Peyer's patch (tissue), 4 donors: Measurements from ENCODE around the gene PTTG1IP. TPM values are rescaled to one million over a fixed set of nuclear protein-coding genes. Genes with fewer than 3 reads are reported as not detected.

ENCODE experiments used
- DNase-seq, 3 donors: peaks; one replicate each; pipeline ENCODE4 v3.0.0-alpha.2; 2017 to 2019
- H3K27ac ChIP-seq, 4 donors: fragments of 200-600 bp; sonication (generic); one replicate each; pipeline ENCODE4 v1.5.1; 2016 to 2019
- H3K27me3 ChIP-seq, 2 donors: fragments of 200-600 bp; sonication (generic); one replicate each; pipeline ENCODE4 v1.5.1; 2019
- H3K36me3 ChIP-seq, 3 donors: fragments of 200-600 bp; sonication (generic); one replicate each; pipeline ENCODE4 v1.5.1; 2016 to 2019
- H3K4me1 ChIP-seq, 4 donors: fragments of 200-600 bp; sonication (generic); one replicate each; pipeline ENCODE4 v1.5.1; 2016 to 2019
- H3K4me3 ChIP-seq, 4 donors: fragments of 200-600 bp; sonication (generic); 1 replicate in 3 of 4; 2 replicates in 1 of 4; pipeline ENCODE4 v1.5.1; 2016 to 2019; ENCODE audit warnings: mild to moderate bottlenecking in 1 of 4
- H3K9me3 ChIP-seq, 4 donors: fragments of 200-600 bp; sonication (generic); one replicate each; pipeline ENCODE4 v1.5.1; 2016 to 2019; ENCODE audit warnings: mild to moderate bottlenecking in 1 of 4
- POLR2A ChIP-seq, 2 donors: fragments of 450-650 bp; IDR thresholded peaks; one replicate each; pipeline ENCODE4 v1.5.1; 2017; ENCODE audit warnings: antibody characterized with exemption in 2 of 2, mild to moderate bottlenecking in 2 of 2, moderate library complexity in 2 of 2
- total RNA-seq, 4 donors: library from RNA; depleted of rRNA; stranded (reverse); fragments of >200 nt; gene quantifications; one replicate each; pipeline ENCODE4 v1.1.0, GENCODE V29; 2016
- TF ChIP-seq, protein P1 (sequence below), 6 experiments: fragments of 450-650 bp in 4 of 6; fragments of 200-600 bp in 2 of 6; sonication (generic) in 1 of 6; IDR thresholded peaks; one replicate each; pipeline ENCODE4 v1.5.1; 2017 to 2019; ENCODE audit warnings: antibody characterized with exemption in 6 of 6, mild to moderate bottlenecking in 3 of 6, moderate library complexity in 1 of 6

The PTTG1IP gene
- total RNA-seq, 4 donors from 2014 or later: 69.3 to 495 (median 390) TPM

GRCh38 chr21:44838951-44839350, 34.5 kb downstream of the PTTG1IP start:
- Histone ChIP-seq H3K4me3 (no peak overlapping the region), H3K27ac (no peak overlapping the region), H3K27me3 (no peaks in the 10 kb centered on the region), H3K36me3 (no peaks in the 10 kb centered on the region), H3K4me1 (no peaks in the 10 kb centered on the region), H3K9me3 (no peaks in the 10 kb centered on the region)
- DNase-seq: peak in 1 of 3 donors; percentile 8
- TF ChIP-seq, protein P1, sequence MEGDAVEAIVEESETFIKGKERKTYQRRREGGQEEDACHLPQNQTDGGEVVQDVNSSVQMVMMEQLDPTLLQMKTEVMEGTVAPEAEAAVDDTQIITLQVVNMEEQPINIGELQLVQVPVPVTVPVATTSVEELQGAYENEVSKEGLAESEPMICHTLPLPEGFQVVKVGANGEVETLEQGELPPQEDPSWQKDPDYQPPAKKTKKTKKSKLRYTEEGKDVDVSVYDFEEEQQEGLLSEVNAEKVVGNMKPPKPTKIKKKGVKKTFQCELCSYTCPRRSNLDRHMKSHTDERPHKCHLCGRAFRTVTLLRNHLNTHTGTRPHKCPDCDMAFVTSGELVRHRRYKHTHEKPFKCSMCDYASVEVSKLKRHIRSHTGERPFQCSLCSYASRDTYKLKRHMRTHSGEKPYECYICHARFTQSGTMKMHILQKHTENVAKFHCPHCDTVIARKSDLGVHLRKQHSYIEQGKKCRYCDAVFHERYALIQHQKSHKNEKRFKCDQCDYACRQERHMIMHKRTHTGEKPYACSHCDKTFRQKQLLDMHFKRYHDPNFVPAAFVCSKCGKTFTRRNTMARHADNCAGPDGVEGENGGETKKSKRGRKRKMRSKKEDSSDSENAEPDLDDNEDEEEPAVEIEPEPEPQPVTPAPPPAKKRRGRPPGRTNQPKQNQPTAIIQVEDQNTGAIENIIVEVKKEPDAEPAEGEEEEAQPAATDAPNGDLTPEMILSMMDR (IDR thresholded peaks at IDR 0.05): no peak
- TF ChIP-seq POLR2A (IDR thresholded peaks at IDR 0.05): no peak

DNA sequence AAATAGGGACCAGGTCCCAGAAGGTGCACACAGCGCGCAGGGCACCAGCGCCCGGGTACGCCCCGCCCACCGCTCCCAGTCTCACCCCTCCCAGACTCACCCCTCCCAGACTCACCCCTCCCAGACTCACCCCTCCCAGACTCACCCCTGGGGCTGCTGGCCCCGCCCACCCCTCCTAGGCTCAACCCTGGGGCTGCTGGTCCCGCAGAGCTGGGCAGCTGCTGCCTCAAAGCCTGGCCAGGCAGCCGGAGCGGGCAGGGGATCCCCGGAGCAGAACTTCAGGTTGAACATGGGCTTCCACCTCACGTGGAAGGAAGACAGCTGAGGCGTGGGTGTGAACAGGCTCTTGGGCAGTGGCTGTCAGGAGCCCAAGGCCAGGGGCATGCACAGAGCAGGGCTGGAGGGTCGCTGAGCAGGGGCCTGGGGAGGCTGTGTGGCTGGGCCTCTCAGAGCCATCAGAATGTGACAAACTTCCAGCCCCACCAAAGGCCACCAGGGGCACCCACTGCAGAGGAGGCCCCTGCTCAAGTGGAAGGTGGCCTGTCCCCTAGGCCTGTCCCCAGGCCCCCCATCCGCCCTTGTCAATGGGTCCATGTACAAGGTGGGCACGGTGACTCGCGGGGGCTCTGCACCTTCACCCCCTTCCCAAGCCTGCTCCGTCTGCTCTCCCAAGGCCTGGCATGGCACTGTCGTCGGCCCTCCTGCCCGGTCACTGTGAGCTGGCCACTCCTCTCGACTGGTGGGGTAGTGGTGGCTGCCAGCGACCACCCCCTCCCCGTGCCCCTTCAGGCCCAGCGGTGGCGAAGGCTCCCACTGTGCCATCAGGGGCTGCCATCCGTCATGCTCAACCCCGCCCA, 35.2 kb downstream of the PTTG1IP start:
- H3K9me3 ChIP-seq: no peaks in the 10 kb centered on the region
- no peaks in the 10 kb centered on the region for H3K36me3 ChIP-seq
- no peaks in the 10 kb centered on the region for H3K4me1 ChIP-seq
- no peak for TF ChIP-seq POLR2A (IDR thresholded peaks at IDR 0.05)
- TF ChIP-seq, protein P1 (IDR thresholded peaks at IDR 0.05): no peak
- no peak overlapping the region for H3K27ac ChIP-seq
- no peak overlapping the region for H3K4me3 ChIP-seq
- peak in 2 of 3 donors; percentile 42 to 46 for DNase-seq
- H3K27me3 ChIP-seq: no peaks in the 10 kb centered on the region

DNA sequence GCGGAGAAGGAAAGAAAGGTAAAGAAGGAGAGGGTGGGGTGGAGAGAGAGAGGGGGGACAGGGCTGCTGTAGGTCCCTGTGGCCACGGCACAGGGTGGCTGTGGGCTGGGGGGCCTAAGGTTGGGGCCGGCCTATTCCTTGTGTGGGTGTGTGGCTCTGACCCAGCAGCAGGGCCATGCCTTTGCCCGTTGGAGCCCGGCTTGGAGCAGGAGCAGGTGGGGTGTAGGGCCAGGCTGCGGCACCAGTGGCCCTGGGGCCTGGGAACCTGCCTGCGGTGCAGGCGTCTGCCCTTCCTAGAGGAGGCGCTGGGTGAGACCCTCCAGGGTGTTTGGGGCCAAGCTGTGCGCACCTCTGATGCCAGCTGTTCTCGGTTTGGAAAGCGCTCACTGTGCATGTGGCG, 36.0 kb downstream of the PTTG1IP start:
- Histone ChIP-seq H3K4me3 (no peak overlapping the region), H3K36me3 (no peaks in the 10 kb centered on the region), H3K27me3 (no peaks in the 10 kb centered on the region), H3K9me3 (no peaks in the 10 kb centered on the region), H3K27ac (no peak overlapping the region), H3K4me1 (no peaks in the 10 kb centered on the region)
- no peak for TF ChIP-seq POLR2A (IDR thresholded peaks at IDR 0.05)
- TF ChIP-seq, protein P1 (IDR thresholded peaks at IDR 0.05): no peak
- peak in 1 of 3 donors; percentile 39 for DNase-seq

DNA sequence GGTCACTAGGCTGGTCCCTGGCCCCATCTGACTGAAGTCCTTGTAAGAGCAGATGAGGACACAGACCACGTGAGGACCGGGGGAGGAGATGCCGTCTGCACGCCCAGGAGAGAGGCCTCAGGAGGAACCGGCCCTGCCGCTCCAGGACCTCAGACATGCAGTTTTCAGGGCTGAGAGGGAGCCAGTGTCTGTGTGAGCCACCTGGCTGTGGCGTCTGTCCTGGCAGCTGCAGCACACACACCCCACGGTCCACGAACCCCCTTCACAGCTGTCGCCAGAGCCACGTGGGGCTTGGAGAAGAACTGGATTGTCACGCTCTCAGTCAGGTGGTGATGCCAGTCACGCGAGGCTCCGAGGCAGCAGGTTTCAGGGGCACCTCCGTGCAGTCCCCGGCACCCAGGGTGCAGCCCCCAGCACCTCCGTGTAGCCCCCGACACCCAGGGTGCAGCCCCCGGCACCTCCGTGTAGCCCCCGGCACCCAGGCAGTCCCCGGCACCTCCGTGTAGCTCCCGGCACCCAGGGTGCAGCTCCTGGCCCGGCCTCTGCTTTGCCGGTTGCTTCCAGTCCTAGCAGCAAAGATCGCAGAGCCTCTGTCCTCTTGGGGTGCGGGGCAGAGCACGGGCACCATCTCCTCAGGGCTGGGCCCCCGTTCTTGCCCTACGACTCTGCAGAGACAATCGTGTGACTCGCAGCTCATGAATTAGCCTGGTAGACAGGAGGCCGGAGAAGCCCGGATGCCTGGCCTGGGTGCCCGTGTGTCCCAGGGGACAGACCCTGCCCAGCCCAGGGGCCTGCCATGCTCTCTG, 36.6 kb downstream of the PTTG1IP start:
- TF ChIP-seq, protein P1 (IDR thresholded peaks at IDR 0.05): no peak
- no peak for TF ChIP-seq POLR2A (IDR thresholded peaks at IDR 0.05)
- Histone ChIP-seq H3K27ac (no peak overlapping the region), H3K36me3 (no peaks in the 10 kb centered on the region), H3K4me3 (no peak overlapping the region), H3K27me3 (no peaks in the 10 kb centered on the region), H3K9me3 (no peaks in the 10 kb centered on the region), H3K4me1 (no peaks in the 10 kb centered on the region)
- peak in 2 of 3 donors; percentile 50 to 56 for DNase-seq

- H3K36me3 ChIP-seq: no peaks in the 10 kb centered on the region
- peak in 1 of 3 donors; percentile 8 for DNase-seq
- no peaks in the 10 kb centered on the region for H3K4me1 ChIP-seq
- H3K27ac ChIP-seq: no peak overlapping the region
- TF ChIP-seq POLR2A (IDR thresholded peaks at IDR 0.05): no peak
- TF ChIP-seq, protein P1 (IDR thresholded peaks at IDR 0.05): no peak
- no peaks in the 10 kb centered on the region for H3K27me3 ChIP-seq
- H3K9me3 ChIP-seq: no peaks in the 10 kb centered on the region
- no peak overlapping the region for H3K4me3 ChIP-seq
These were observed 37.2 kb downstream of the PTTG1IP start for GRCh38 chr21:44836349-44836665.
